NCI-H146 treated with DMSO at 0.1 percent for 48 hours (cell line): ENCODE data around the gene TARM1.

Experiments
- DNase-seq: peaks from one replicate; lab custom pipeline; 2025; ENCODE audit not compliant: unreplicated experiment; lab: John Stamatoyannopoulos, UW

The TARM1 gene

GRCh38 chr19:54035215-54036178 is 45.7 kb downstream of the TARM1 start:
- DNase-seq = no peak

DNA sequence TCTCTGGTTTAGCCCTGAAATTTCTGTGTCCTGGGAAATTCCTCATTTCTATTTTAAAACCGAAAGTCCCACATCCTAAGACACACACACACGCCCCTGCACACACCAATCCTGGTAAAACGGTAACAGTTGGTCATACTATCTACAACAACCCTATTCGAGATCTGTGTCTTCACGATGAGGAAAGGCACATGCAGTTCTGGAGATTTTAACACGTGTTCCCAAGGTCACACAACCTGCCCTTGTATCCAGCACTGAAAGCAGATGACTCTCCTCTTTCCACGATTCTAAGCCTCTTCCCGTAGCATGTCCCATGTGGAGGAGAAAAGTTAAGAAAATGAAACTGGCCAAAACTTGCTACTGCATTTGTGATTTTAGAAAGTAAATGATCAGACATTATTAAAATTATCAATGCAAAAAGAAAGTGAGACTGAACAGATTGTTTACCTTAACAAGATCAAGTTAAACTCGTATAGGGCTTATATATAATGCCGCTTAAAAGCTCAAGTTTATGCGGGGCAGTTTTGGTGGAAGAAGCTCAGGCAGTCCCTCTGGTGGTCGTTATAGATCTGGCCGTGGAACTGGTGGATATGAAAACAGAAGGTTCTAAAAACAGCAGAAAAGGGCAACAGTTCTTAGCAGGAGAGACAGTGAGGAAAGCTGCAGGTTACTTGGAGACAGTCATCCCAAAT is 50.1 kb downstream of the TARM1 start:
- no peak for DNase-seq

DNA sequence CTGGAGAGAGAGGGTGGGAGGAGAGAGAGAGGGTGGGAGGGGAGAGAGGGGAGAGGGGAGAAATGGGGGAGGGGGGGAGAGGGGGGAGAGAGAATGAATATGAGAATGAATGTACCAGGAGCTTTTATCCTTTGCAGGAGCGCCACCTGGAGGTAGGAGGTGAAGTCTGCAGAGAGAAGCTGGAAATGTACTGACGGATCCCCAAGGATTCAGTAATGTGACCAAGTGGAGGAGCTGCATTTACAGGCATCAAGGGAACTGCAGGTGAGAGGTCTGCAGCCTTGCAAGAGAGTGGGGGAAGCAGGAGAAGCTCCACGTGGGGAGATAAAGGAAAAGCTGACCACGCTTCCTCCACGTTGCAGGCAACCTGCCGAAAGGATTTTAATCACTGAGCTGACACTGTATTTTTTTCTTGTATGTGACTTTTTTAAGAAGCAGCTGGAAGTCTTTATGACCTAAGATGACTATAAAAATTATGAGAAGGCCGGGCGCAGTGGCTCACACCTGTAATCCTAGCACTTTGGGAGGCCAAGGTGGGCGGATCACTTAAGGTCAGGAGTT is 51.2 kb downstream of the TARM1 start:
- DNase-seq = no peak

DNA sequence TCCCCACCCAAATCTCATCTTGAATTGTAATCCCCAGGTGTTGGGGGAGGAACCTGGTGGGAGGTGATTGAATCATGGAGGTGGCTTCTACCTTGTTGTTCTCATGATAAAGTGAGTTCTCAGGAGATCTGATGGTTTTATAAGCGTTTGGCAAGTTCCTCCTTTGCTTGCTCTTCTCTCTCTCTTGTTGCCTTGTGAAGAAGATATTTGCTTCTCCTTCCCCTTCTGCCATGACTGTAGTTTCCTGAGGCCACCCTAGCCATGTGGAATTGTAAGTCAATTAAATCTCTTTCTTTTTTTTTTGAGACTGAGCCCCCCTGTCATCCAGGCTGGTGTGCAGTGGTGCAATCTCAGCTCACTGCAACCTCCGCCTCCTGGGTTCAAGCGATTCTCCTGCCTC is 51.9 kb downstream of the TARM1 start:
- no peak for DNase-seq

GRCh38 chr19:54026656-54027055 is 54.5 kb downstream of the TARM1 start:
- no peak for DNase-seq

DNA sequence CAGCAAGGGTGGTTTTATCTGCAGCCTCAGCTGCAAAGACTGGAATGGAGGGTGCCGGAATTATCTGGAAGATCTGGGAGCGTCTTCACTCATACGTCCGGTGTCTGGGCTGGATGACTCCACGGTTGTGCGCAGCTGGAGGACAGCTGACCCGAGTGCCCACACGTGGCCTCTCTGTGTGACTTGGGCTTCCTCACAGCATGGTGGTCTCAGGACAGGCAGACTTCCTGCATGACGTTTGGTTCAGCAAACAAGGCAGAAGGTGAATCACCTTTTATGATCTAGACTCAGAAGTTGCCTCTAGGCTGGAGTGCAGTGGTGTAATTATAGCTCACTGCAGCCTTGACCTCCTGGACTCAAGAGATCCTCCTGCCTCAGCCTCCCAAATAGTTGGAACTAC is 56.5 kb downstream of the TARM1 start:
- DNase-seq = no peak

- DNase-seq = no peak
Observed at GRCh38 chr19:54023191-54023590, 58.0 kb downstream of the TARM1 start.

DNA sequence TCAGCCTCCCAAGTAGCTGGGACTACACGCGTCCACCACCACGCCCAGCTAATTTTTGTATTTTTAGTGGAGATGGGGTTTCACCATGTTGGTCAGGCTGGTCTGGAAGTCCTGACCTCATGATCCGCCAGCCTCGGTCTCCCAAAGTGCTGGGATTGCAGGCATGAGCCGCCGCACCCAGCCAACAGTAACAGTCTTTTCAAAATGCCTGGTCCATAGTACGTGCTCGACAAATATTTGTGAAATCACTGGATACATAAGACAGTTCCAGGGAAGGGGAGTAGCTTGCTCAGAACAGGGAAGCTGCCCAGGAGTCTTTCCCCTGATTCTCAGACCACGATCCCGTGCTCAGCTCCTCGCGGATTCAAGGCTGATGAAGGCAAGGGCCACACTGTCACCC is 59.2 kb downstream of the TARM1 start:
- DNase-seq = no peak

GRCh38 chr19:54021363-54021762 is 59.8 kb downstream of the TARM1 start:
- DNase-seq = no peak
